ENCODE measurements around the gene RNF112.
"Not testable (repeated sequence)": the region's sequence is repeated elsewhere in the genome, so short reads cannot be mapped to it uniquely, and the experiment has no call there.

Gene RNF112

GRCh38 chr17:19448341-19449268, 37.6 kb downstream of the RNF112 start:
- DNase-seq (ENCODE audit: low read depth) = no peak

DNA sequence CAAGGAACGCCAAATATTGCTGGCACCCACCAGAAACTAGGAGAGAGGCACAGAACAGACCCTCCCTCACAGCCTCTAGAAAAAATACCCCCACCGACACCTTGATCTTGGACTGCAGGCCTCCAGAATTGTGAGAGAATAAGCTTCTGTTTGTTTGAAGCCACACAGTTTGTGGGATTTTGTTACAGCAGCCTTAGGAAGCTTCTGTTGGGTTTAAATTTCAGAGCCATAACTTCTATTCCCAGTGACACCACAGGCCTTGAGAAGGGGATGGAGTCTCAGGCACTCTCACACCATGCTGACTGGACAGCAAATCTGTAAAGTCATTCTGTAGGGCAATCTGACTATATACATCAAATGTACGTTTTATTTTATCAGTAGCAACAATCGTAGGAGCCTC, 38.6 kb downstream of the RNF112 start:
- DNase-seq (ENCODE audit: low read depth) = no peak

- DNase-seq (ENCODE audit: low read depth) = no peak
Observed at GRCh38 chr17:19453296-19453695, 42.3 kb downstream of the RNF112 start.

GRCh38 chr17:19454074-19454473, 43.0 kb downstream of the RNF112 start:
- DNase-seq (ENCODE audit: low read depth) = no peak

- no peak for DNase-seq (ENCODE audit: low read depth)
Observed at GRCh38 chr17:19456016-19456927, 45.2 kb downstream of the RNF112 start.

GRCh38 chr17:19457046-19457445, 46.0 kb downstream of the RNF112 start:
- no peak for DNase-seq (ENCODE audit: low read depth)

DNA sequence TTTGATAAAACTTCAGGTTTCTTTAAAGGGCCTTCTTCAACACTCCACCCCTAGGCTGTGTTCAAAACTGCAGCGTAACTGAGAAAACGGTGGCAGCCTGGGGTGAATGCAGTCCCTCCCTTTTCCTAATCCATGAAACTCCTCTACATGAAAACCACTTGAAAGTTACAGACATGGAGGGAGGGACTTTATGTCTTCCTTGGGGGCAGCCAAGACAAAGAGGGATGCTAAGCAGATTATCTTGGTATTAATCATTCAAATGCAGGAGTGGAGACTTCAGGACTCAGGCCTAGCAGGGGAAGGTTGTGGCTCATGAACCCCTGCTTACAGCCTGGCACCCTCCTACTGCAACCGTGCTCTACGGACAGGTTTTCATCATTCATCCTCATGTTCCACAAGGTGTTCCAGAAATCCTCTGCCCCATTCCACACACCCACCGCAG, 46.8 kb downstream of the RNF112 start:
- DNase-seq (ENCODE audit: low read depth) = no peak

DNA sequence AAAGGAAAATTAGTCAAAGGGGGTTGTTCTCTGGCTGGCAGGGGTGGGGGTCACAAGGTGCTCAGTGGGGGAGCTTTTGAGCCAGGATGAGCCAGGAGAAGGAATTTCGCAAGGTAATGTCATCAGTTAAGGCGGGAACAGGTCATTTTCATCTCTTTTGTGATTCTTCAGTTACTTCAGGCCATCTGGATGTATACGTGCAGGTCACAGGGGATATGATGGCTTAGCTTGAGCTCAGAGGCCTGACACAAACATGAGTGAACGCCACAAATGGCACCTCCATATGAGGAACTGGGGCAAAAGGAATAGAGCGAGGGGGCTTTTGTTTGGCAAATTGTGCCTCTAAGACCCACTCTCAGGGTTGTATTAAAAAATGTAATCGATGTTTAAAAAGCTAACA, 47.4 kb downstream of the RNF112 start:
- not testable (repeated sequence) for DNase-seq (ENCODE audit: low read depth)

DNA sequence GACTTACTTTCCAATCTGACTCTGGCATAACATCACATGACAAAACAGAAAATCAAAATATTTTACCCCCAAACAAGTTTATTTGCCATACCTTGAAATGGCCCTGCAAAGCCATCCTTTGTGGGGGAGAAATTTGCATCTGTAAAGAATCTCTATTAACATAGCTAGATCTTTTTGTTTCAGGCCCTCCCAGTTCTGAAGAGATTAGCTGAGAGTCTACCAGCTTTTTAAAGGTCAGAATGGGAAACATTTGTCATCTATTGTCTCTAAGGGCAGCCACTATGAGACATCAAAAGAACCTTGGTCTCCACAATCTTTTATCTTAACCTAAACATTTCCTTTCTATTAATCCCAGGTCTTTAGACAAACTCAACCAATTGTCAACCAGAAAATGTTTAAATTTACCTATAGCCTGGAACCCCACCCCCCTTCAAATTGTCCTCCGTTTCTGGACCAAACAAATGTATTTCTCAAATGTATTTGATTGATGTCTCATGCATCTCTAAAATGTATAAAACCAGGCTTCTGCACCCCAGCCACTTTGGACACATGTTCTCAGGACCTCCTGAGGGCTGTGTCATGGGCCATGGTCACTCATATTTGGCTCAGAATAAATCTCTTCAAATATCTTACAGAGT, 48.1 kb downstream of the RNF112 start:
- not testable (repeated sequence) for DNase-seq (ENCODE audit: low read depth)

- DNase-seq (ENCODE audit: low read depth) = no peak
Observed at GRCh38 chr17:19460700-19461099, 49.7 kb downstream of the RNF112 start.

- no peak for DNase-seq (ENCODE audit: low read depth)
Observed at GRCh38 chr17:19461116-19461515, 50.1 kb downstream of the RNF112 start.

DNA sequence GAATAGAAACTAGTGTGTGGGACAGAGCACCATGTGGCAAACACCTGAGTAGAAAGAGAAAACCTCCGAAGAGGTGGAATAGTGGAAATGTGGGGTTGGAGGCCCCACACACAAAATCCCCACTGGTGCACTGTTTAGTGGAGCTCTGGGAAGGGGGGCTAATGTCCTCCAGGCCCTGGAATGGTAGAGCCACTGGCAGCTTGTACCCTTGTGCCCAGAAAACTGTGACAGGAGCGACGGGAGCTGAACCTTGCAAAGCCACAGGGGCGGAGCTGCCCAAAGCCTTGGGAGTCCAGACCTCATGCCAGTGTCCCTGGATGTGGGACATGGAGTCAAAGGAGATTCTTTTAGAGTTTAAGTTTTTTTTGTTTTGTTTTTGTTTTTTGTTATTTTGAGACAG, 50.6 kb downstream of the RNF112 start:
- DNase-seq (ENCODE audit: low read depth) = no peak

DNA sequence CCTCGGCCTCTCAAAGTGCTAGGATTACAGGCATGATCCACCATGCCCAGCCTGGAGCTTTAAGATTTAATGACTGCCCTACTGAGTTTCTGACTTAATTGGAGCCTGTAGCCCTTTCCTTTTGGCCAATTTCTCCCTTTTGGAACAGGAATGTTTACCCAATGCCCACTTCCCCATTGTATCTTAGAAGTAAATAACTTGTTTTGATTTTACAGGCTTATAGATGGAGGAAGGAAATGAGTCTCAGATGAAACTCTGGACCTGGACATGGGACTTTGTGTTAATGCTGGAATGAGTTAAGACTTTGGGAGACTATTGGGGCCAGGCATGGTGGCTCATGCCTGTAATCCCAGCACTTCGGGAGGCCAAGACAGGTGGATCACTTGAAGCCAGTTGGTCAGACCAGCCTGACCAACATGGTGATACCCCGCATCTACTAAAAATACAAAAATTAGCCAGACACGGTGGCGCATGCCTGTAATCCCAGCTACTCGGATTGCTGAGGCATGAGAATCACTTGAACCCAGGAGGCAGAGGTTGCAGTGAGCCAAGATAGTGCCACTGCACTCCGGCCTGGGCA, 51.5 kb downstream of the RNF112 start:
- not testable (repeated sequence) for DNase-seq (ENCODE audit: low read depth)

GRCh38 chr17:19464031-19465026, 53.3 kb downstream of the RNF112 start:
- DNase-seq (ENCODE audit: low read depth) = no peak

All from stimulated activated CD8-positive, alpha-beta memory T cell treated with anti-CD3 and anti-CD28 coated beads, Interleukin-15, amount 100 ng/mL, for 1 hour (primary cell).